Measurements from ENCODE around the gene NACC2.

The NACC2 gene, protein sequence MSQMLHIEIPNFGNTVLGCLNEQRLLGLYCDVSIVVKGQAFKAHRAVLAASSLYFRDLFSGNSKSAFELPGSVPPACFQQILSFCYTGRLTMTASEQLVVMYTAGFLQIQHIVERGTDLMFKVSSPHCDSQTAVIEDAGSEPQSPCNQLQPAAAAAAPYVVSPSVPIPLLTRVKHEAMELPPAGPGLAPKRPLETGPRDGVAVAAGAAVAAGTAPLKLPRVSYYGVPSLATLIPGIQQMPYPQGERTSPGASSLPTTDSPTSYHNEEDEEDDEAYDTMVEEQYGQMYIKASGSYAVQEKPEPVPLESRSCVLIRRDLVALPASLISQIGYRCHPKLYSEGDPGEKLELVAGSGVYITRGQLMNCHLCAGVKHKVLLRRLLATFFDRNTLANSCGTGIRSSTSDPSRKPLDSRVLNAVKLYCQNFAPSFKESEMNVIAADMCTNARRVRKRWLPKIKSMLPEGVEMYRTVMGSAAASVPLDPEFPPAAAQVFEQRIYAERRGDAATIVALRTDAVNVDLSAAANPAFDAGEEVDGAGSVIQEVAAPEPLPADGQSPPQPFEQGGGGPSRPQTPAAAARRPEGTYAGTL

DNA sequence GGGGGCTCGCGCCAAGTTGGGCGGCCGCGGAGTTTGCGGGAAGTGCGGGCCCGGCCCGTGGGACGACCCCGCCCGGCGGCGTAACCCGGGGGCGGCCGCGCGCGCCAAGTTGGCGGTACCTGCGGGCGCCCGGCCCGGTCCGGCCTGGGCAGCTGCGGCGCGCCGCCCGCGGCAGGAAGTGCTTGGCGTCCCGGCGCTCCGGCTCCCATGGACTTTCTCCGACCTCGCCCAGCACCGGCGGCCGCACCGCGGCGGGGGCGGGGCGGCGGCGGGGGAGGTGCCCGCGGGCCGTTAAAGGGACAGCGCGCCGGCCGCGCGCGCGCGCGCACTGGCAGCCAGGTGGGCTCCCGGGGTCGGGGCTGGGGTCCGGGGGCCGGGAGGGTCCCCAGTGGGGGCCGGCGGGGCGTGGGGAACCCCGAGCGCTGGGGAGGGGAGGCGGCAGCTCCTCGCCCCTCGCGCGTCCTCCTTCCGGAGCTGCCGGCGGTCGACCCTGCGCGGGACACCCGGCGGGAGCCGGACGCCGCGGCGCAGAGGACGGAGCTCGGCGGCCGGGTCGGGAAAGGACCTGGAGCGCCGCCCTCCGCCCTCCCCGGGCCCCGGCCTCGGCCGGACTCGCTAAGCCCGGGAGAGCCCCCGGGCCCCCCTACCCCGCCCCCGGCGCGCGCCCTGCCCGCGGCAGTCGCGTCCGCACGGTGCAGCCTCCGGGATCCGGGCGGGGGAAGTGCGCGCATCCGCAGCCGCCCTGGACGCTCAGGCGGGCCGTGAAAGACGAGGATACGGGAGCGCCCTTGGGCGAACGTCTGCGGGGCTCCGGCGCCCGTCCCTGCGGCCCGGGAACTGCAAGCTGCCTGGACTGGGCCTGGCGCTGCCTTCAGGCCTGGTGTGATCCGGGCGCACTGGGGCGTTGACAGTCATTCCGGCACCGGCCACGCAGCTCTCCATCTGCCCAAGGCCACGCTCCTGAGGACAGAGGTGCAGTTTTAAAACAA lies at the start of gene NACC2:
Gene NACC2 (minus strand): TSS at position 220 of the 989 bp plus-strand sequence. CDS start 44,768 bp downstream, outside the sequence.
- no peak for DNase-seq

DNA sequence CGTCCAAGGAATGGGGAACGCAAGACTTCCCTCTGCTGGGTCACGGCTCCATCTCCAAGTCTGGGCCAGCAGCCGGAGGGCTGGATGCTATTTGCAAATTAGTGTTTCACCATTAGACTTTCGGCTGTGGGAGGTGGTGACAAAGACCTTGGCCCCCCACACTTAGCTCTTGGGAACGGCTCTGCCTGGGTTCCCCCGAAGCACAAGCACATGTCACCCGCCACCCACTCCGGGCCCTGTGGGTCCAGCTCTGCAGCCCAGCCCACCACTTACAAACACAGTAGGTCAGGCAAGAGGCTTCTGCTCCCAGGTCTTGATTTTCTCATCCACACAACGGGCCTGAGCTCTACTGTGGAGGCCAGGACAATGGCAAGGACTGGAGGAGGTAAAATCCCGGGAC lies 49.4 kb upstream of the NACC2 start:
- DNase-seq: no peak

DNA sequence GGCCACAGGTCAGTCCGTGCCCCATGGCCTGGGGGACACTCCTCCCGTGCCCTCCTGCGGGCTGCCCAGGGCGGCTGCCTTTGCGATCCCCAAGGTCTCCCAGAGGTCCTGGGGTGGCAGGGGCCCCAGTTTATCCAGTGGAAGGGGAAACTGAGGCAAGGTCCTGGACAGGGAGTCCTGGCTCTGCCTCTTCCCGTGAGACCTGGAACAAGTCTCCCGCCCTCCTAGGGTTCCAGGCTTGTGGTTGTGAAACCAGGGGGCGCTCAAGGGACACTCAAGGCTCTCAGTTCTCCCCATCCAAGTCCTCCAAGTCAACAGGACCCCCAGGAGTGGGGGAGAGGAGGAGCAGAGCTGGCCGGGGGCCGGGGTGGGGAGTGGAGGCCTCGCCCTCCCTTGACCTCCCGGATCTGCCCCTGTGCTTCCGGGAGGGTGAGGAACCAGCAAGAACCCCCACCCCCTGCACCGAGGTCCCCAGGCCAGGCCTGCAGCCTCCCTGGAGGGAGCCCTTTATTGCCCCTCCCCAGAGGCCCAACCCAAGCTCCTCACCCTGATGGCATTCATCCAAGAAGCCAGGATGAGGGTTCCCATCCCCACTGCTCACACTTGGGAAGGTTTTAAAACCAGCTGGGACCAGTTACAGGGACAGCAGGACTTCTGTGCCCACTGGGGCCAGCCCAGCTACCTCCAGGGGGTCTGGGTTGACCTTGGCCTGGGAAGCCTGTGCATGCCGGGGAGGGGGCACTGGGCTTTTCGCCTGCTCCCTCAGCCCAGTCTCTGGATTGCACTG lies 48.3 kb upstream of the NACC2 start:
- no peak for DNase-seq

DNA sequence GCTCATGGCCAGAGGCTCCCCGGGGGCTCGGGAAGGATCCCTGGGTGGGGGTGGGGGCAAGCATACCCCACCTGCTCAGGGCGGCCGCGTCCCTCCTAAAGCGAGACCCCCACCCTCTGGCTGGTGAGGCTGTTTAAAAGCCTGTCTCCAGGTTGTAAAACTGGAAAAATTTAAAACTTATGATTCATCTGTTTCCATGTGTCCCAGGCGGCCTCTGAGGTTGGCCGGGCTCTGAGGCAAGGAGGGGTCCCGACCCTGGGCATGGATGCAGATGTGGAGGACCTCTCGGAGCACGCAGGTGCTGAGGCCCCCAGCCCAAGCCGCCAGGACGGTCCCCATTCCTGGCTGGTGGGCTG lies 47.7 kb upstream of the NACC2 start:
- no peak for DNase-seq

DNA sequence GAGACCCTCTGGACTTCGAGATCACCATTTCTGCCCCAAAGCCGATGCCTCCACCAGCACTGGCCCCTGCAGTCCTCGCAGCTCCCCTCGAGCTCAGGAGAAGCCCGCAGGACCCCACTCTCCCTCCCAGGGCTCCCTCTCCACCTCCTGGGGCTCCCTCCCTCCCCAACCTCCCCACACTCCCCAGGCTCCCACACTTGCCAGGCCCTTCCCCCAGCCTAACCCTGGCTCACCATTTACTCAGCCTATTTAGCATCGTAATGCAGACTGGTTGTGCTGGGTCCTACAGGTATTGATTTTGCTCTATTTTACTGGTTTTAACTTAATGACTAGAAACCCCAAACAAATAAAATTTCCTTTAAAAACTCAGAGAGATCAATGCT lies 47.3 kb upstream of the NACC2 start:
- no peak for DNase-seq

DNA sequence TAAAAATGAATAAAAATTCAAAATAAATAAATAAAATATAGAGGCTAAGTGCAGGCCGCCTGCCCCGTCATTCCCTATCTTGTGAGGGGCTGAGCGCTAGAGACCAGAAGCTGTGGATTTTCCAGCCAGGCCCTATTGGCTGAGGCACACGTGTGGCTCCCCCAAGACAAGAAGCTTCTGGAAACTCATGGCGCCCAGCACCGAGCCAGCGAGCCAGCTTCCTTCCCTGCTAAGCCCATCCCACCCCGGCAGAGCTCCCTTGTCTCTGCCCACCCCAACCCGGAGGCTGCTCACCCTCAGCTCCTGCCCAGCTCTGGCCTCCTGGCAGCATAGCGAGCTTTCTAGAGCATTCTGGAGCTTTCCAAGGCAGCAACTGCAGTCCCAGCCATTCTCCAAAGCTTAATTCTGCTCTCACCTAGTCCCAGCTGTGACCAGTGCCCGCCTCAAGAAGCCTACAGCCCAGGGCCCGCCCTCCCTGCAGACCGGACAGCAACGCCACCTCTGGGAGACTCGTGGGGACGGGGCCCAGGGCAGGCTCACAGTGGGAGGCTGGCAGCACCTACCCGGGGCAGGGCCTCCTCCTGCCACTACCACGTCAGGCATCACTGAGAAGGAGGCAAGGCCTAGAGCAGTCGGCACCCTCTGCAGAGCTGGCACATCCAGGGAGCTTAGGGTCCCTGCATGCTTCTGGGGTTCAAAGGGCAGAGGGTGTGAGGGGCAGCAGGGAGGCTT lies 46.8 kb upstream of the NACC2 start:
- DNase-seq: no peak

DNA sequence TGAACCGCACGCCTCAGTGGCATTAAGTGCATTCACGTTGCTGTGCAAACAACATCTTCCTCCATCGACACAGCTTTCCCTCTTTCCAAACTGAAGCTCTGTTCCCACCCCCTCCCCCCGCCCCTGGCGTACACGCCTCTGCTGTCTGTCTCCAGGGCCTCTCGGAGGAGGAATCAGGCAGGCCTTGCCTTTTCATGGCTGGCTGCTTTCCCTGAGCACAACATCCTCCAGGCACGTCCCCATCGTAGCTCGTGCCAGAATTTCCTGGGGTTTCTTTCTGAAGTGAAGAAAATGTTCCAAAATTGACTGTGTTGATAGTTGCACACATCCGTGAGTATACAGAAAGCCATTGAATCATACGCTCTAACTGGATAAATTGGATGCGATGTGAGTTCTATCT lies 45.9 kb upstream of the NACC2 start:
- peak; percentile 29 for DNase-seq

DNA sequence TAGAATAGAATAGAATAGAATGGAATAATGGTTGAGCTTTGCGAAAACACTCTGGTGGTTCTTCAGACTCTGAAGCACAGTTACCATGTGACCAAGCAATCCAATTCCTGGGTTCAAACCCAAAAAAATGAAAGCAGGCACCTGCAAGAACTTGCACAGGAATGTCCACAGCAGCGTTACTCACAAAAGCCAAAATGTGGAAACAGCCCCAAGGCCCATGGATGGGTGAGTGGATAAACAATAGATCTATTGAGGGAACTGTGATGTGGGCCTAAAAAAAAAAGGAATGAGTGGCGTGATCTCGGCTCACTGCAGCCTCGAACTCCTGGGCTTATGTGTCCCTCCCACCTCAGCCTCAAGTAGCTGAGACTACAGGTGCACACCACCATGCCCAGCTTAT lies 45.0 kb upstream of the NACC2 start:
- no peak for DNase-seq

DNA sequence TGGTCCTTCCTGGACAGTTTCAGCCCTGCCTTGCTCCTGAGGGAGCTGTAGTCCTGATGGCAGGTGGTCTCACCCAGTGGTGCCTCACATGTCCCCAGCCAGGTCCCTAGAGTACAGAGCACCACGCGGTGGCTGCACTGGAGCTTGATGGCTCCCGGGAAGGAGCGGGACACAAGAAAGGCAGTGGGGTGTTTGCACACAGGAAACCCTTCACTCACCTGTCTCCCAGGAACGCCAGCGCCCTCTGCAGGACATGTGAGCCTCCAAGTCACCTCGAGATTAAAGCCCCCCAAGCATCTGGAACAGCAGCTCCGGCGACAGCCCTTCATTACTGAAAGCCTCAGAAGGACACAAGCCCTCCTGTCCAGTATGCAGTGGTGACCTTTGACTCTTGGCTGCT lies 43.5 kb upstream of the NACC2 start:
- no peak for DNase-seq

DNA sequence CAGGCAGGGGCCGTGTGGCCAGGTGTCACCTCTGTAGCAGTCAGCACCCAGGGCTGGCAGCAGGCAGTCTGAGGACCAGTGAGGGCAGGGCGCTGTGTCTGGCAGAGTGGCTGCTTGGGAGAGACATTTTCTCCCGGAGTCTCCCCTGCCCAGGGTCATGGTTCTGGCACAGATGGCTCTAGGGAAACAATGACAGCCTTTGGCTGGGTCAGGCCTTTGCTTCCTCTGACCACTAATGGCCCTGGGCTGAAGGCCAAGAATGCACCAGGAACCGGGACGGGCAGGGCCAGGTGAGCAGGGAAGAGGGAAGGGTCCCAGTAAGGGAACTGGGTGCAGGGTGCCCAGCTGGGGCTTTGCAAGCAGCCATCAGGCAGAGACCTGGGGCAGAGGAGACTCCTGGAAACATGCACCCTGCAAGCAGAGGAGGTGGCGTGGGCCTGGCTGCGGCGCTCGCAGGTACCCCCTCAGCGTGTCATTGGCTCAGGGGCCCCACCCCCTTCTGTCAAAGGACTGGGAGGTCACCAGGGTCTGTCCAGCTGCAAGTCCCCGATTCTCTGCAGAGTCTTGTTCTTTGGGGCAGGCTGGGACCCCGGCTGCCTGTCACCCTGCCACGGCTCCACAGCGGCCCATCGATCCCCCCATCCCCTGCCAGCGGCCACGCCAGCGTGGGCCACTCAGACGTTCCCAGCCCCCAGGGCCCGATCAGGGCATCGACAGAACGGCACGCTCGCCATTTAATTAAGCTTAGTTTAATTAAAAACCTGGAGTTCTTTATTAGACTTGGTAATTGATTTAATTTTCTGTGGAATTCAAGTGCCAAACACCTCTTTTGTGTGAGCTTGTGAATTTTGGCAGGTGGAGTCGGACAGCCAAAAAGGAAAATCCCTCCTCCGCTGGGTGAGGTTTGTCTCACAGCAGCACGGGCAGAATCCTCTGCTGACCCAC lies 42.5 kb upstream of the NACC2 start:
- no peak for DNase-seq

DNA sequence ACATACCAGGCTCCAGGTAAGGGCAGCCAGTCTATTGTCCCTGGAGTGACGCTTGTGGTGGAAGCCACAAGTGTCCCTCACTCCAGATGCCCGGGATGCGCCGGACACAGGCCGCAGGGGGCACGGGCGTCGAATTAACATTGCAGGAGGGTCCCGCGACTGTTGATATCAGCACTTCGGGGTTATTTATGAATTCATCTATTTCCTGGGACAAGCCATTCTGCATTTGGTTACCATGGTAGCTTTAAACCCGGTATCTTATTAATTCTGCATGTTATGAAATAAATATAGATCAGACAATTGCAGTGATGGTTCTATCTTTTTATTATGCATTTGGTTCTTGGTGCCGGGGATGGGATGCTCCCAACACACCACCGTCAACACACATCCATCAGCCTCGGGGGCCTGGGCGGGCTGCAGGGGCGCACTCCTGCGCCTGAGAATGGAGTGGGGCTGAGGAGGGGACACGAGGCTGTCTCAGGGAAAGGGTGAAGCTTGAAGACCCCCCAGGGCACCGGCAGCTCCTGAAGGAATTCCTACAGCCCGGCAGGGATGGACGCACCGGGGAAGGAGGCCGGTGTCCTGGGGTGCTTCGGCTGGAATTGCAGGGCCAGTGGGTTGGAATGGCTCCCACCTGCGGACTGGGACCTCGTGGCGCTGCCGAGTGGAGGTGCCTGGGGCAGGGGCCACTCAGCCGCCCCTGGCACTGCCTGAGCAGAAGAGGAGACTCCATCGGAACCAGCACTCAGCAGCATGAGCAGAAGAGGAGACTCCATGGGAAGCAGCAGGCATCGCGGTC lies 41.2 kb upstream of the NACC2 start:
- DNase-seq: no peak

DNA sequence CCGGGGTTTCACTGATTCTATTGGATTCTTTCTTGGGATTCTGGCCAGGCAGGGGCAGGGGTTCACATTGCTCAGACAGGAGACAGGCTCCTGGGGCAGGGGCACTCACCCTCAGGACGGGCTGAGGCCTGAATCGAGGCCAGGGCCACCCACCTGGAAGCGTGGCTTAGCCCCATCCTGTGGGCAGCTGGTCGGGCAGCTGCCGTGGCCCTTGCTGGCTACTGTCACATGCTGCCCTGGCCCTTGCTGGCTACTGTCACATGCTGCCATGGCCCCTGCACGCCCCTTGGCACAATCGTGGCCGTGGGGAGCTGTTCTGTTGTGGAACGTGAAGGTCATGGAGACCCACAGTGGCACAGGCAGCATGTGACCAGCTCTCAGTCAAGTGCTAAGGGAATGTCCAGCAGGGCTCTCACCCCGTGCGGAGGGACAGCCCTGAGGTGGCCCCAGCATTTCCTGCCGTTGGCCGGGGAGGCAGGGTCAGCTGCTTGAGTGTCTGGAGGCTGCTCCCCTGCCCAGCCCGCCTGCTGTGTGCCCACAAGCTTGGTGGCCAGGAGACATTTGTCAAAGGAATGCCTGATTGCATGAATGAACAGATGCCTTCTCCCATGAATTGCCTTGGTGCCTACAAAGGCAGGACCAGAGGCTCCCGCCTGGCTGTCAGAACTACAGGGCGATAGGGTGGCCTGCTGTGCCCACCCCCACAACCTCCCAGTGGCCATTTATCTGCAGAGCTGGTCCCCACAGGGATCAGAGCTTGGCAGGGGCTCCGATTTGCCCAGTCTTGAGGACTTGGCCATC lies 40.4 kb upstream of the NACC2 start:
- no peak for DNase-seq

DNA sequence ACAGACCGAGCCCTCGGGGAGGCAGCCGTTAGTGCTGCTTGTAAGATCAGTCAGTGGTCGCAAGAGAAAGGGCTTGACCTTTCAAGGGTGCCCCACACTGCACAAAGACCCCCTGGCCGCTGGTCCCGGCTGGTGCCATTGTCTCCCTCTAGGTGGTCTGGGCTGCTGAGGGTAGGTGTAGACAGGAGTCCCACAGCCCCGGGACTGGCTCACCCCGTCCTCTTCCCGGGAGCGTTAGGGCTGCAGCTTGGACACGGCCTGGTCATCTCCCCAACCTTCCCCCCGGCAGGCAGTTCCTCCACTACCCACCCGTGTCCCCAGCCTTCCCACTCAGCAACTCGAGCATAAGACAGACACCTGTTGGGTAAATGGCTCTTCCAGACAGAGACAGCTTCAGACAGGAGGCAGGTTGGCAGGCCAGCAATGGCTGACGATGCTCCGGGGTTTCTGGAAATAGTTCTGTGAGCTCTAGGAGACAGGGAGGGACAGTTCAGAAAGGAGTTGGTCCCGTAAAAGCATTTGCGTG lies 38.9 kb upstream of the NACC2 start:
- DNase-seq: no peak

DNA sequence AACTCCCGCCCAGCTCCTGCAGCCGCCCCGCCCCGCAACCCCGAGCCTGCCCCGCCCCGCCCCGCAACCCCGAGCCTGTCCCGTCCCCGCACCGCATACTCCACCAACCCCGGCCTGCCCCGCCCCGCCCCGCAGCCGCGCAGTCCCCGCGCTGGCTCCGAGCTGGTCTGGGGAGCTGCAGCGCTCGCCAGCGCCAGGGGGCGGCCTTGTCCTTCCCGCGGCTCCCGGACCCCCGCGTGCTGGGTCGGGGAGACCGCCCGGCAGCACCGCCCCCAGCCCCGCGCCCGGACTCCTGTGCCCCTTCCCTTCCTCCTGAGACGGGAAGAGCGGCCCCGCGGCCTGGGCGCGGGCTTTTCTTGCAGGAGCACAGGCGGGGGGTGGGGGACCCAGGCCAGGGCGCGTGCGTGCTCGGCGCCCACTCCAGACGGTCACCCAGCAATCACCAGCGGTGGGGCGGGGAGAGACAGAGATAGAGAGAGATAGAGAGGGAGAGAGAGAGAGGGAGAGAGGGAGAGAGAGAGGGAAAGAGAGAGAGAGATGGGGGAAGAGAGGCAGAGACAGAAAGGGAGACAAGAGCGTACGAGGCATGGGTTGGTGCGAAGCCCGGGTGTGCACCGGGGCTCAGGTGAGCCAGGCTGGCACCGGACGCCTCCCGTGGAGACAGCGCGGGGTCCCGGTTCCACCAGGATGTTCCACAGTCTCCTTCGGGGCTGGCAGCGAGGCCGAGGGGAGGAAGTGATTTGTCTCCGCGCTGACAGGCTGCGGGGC lies 38.3 kb upstream of the NACC2 start:
- no peak for DNase-seq

DNA sequence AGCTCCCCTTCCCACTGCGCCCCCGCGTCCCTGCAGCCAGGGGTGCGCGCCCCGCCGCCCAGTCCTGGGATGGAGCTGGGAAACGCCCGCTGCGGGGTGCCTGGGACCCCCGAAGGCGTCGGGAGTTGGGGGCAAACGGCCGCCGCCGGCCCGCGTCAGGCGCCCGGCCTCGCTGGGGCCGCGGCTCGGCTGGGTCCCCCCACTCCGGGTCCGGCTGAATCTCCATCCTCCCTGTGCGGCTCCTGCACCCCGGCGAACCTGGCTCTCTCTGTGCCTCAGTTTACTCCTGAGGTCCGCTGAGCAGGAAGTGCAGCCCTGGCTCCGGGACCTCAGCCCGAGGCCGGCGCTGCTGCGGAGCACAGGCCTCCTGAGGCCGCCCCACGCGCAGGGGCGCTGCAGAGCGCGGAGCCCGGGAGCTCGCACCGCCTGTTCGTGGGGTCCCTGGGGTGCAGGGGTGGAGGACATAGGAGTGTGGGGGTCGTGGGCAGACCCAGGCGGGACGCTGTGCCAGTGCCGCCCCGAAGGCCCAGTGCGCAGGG lies 37.5 kb upstream of the NACC2 start:
- DNase-seq: no peak

DNA sequence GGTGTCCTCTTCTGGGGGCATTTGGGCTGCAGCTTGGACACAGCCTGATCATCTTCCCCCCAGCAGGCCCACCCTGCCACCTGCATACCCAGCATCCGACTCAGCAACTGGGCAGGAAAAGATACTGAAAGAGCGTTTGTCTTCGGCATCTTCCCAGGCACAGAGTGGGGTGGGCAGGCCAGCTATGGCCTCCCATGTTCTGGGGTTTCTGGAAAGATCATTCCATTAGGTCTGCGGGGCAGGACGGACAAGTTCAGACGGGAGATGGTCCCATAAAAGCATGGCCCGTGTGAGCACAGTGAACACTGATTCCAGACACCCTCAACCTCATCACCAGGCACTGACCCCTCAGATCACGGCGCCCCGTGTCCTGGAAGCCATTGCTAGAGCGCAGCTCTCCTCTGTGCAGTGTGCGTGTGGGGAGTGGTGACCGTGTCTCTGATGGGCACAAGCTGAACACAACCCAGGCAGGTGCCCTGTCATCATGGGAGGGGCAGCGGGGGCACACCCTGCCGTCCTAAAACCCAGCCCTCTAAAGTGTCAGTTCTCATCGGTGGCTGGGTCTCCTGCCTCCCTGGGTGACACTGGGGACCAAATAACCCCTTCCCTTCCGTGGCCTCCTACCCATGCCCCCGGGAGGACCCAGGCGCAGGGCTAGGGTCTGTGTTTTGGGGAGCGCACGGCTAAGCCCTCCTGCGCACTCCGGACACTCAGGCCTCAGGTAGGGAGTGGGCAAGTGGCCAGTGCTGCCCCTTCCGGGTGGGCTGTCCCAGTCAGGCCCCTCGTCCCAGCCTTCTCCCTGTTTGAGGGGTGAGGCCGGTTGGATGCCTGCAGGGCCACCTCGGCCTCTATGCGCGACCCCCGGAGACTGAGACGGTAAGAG lies 36.8 kb upstream of the NACC2 start:
- DNase-seq: no peak

DNA sequence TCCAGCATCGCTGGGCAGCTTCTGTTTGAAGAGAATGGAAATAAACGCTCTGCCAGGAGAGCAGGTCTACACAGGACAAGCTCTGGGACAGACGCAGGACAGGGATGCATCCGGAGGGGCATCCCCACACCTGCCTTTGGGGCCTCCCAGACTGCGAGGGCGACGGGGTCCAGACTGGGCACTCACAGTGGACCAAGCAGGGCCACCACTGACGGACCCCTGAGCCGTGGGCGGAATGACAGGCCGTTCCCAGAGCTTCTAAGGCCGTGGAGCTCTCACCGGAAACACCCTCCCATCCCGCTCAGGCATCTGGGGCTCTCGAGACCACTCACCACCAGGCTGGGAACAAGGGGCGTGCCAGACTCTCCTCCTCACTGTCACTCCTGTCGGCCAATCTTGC lies 34.1 kb upstream of the NACC2 start:
- DNase-seq: no peak
